Stimulated activated CD4-positive, alpha-beta T cell treated with anti-CD3 and anti-CD28 coated beads, TNF-alpha, amount 100 ng/mL, for 1 hour (primary cell): ENCODE measurements around the gene NKAIN4.

ENCODE experiments used
- DNase-seq, 3 donors: peaks; one replicate each; pipeline ENCODE4 v3.0.0-alpha.2; 2020; ENCODE audit warnings: low read depth in 3 of 3, low spot score in 1 of 3

Gene NKAIN4

DNA sequence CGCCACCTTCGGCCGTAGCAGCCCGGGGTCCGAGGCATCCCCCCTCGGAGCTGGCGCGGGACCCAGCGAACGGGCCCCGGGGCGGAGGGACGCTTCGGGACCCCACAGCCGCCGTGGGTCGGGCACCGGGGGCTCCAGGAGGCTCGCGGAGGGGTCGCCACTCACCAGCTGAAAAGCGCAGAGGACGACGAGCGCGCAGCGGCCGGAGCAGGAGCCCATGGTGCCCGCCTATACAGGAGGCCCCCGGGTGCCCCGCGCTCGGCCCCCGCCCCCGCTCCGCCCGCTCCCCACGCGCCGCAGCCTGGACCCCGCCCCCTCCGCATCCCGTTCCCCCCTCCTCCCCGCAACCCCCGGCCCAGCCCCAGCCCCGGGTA is at the start of gene NKAIN4:
TSS of gene NKAIN4 (minus strand) at position 232 of the 374 bp plus-strand sequence. CDS start at position 219, 13 bp downstream.
- no peak for DNase-seq

- DNase-seq = no peak
These were observed 48.9 kb upstream of the NKAIN4 start for GRCh38 chr20:63303095-63303666.

- no peak for DNase-seq
These were observed 47.4 kb upstream of the NKAIN4 start for GRCh38 chr20:63301671-63302070.

GRCh38 chr20:63298731-63299312 is 44.6 kb upstream of the NKAIN4 start:
- DNase-seq = no peak

GRCh38 chr20:63297796-63298572 is 43.7 kb upstream of the NKAIN4 start:
- DNase-seq = no peak

DNA sequence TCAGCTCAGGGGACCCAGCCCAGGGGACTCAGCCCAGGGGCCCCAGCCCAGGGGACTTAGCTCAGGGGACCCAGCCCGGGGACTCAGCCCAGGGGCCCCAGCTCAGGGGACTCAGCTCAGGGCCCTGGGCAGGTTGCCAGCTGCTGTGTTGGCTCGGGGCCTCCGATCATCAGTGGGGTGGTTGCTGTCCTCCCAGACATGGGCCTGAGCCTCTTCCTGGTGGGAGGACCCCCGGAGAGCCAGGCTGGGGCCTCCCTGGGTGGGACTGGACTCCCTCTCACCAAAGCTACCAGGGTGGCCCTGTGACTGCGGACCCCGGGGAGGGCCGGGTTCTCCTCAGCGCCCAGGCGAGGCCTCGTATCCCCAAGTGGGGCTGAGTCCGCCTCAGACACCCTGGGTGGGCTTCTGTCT is 43.1 kb upstream of the NKAIN4 start:
- no peak for DNase-seq

- no peak for DNase-seq
These were observed 42.5 kb upstream of the NKAIN4 start for GRCh38 chr20:63296531-63297299.

DNA sequence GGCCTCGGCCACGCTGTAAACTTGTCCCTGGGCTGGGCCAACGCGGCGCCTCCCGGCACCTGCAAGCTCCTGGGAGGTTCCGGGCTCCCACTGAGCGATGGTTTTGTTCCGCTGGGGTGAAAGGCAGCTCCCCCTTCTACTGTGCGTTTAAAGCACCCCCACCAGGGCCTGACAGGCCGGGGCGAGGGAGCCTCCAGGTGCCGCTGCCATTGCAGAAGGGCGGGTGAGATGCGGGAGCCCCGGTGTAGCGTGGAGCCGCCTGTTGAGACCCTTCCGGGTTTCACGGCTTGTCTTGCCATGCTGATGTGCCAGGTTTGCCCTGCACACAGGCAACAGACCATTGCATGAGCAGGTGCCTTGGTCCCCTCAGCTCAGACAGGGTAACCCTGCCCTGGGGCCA is 41.6 kb upstream of the NKAIN4 start:
- no peak for DNase-seq

DNA sequence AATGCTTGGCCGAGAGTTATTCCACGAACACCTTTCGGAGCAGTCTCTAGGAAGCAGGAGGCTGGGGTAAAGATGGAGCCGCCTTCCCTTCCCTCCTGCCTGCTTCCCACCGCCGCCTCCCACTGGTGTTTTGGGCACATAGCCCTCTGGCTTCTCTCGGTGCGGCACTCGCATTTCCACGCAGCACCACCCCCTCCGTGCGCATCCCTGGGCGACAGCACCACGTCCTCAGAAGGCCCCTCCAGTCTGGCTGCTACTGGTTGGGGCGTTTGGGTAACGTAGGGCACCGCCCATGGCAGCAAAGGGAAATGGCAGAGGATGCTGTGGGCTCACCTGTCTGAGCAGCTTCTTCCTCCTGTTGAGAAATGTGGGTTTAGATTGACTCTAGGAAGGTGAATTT is 41.2 kb upstream of the NKAIN4 start:
- no peak for DNase-seq

- no peak for DNase-seq
These were observed 40.8 kb upstream of the NKAIN4 start for GRCh38 chr20:63295018-63295417.

DNA sequence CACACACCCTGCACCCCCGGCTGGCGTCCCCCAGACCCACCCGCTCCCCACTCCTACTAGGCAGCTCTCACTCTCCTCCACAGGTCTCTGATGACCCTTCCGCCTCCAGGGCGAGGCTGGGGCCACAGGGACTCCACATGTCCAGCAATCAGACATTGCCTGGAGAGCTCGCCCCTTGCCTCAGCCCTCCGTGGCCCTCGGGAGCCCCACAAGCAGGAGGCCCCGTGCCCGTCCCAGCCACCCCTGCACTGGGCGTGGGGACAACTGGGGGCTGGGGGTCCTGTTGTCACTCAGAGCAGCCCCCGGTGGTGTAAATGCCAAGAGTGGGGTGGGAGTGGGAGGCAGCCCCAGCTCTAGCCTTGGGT is 40.3 kb upstream of the NKAIN4 start:
- no peak for DNase-seq

DNA sequence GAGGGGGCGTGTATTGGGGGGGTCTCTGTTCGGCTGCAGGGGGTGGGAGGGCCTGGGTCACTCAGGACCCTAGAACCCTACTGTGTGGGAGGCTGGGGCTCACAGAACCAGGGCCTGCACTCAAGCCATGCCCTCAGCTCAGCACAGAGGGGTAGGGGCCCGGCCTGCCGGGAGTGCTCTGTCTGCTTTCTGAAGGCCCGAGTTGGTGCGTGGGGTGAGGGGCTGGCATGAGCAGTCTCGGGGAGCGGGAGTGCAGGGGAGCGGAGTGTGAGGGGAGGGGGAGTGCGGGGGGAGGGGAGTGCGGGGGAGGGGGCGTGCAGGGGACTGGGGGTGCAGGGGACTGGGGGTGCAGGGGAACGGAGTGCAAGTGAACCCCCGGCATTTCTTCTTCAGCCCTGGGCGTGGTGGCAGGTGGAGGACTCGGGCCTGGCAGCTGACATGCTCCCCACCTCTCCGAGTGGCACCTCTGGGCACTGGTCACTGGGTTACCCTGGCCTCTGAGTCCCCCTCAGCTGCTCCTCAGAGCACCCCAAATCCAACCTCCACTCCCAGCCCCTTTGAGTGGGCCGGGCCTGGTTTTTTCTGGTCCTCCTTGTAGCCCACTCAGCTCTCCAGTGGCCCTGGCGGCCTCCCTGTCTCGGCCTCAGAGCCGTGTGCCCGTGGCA is 39.7 kb upstream of the NKAIN4 start:
- DNase-seq = no peak

GRCh38 chr20:63293456-63293855 is 39.2 kb upstream of the NKAIN4 start:
- DNase-seq = no peak

DNA sequence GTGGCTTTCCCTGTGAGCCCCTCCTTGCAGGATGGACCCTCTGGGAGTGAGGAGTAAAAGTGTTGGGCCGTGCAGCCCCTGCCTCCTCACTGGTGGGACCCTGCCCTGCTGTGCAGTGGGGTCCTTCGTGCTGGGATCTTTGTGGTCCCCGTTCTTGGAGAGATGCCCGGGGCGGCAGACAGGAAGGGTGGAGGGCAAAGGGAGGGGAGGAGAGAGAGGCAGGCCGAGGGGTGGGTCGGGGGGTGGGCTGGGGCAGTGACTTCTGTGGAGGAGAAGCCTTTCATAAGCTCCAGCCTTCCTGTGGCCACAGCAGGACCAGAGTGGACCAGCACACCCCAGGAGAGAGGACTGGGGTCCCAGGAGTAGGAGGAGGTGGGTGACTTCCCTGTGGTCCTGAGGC is 38.6 kb upstream of the NKAIN4 start, which contains the start of gene COL20A1:
TSS of gene COL20A1 (plus strand) at position 283 of the 400 bp plus-strand sequence. CDS start 1,922 bp downstream, outside the sequence.
- DNase-seq = no peak

- no peak for DNase-seq
These were observed 38.0 kb upstream of the NKAIN4 start for GRCh38 chr20:63292292-63292701.

GRCh38 chr20:63291811-63292210 is 37.5 kb upstream of the NKAIN4 start:
- no peak for DNase-seq

- peak in 2 of 3 donors; percentile 34 to 65 for DNase-seq
These were observed 36.6 kb upstream of the NKAIN4 start for GRCh38 chr20:63290677-63291472.

DNA sequence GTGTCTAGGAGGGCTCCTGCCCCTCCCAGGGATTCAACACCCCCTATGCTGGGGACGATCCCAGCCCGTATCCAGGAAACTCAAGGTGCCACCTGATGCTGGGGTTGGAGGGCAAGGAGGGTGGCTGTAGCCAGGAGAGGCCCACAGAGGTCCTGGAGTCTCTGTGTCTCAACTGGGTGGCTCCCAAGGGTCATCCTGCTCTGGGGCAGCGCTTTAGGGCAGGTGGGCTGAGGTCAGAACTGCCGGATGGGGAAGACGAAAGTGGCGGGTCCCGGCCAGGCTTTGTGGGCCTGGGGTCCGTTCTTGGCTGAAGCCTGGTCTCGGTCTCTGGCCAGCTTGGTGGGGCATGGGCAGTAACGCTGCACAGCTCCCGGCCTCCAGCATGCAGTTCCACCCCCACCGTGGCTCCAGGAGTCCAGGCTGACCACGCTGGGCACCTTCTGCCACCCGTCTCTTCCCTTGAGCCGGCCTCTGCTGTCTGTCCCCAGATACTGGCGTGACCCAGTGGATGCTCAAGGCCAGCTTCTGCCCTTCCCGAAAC is 35.9 kb upstream of the NKAIN4 start:
- DNase-seq = no peak

- no peak for DNase-seq
These were observed 35.3 kb upstream of the NKAIN4 start for GRCh38 chr20:63289311-63290135.
